Measurements from ENCODE around the gene JAZF1.

GRCh38 chr7:27900006-27900405 is 280.6 kb downstream of the JAZF1 start:
- TF ChIP-seq CTCF (IDR thresholded peaks at IDR 0.05 in 4 of 5, conservative IDR thresholded peaks at IDR 0.05 in 1 of 5) (no peak), POLR2A (IDR thresholded peaks at IDR 0.05) (no peak)
